Effector CD8-positive, alpha-beta T cell (primary cell): Measurements from ENCODE around the gene OR2A2.

Experiments
- DNase-seq: peaks from one replicate; lab custom pipeline; 2025; lab: John Stamatoyannopoulos, UW

OR2A2 gene

DNA sequence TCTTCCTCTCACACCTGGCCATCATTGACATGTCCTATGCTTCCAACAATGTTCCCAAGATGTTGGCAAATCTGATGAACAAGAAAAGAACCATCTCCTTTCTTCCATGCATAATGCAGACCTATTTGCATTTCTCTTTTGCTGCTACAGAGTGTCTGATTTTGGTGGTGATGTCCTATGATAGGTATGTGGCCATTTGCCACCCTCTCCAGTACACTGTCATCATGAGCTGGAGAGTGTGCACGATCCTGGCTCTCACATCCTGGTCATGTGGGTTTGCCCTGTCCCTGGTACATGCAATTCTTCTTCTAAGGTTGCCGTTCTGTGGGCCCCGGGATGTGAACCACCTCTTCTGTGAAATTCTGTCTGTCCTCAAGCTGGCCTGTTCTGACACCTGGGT is 32.8 kb downstream of the OR2A2 start:
- no peak for DNase-seq

DNA sequence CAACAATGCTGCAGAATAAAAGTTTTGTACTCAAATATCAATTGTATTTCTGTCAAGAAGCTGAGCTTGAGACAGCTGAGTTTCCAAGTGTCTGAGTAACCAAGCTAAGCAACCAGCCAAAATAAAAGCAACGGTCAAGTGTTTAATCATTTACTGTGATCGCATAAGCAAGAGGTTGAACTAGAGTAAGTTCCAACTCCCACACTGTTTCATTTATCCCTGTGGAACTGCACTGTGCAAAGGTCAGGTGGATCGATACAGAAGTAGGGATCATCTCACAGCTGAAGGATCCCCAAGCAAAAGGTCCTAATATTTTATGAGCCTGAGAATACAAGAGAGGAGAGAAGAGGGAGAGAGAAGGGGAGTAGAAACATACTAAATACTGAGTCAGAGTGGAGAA is 35.0 kb downstream of the OR2A2 start:
- DNase-seq: no peak

DNA sequence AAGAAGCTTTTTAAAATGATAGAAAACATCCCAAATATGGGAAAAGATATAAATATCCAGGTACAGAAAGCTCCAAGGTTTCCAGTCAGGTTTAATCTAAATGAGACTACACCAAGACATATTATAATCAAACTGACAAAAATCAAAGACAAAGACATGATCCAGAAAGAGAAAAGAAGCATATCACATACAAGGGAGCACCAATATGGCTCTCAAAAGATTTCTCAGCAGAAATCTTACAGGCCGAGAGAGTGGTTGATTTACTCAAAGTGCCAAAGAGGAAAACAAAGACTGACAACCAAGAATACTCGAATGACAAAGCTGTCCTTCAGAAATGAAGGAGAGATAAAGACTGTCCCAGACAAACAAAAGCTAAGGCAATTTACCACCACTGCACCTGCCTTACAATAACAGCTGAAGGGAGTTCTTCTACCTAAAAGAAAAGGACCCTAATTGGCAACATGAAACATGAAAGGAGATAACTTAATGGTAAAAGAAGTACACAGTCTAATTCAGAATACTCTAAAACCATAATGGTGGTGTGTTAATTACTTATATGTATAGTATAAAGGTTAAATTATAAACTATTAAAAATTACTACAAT is 38.9 kb downstream of the OR2A2 start:
- DNase-seq: no peak

DNA sequence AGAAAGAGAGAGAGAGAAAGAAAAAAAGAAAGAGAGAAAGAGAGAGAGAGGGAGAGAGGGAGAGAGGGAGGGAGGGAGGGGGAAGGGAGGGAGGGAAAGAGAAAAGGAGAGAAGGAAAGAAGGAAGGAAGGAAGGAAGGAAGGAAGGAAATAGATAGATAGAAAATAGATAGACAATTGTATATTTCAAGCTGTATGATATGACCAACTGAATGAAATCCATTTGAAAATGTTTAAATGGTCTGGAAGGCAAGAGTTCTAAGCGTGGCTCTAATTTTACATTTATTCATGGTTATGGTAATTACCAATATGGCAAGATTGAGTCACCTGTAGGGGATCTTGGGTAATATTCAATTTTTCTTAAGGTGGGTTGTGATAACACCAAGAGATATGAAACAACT is 49.5 kb downstream of the OR2A2 start:
- no peak for DNase-seq
